SK-N-SH (cell line): ENCODE results near the gene FAF2. TPM values are rescaled to one million over a fixed set of nuclear protein-coding genes. Genes with fewer than 3 reads are reported as not detected.

Experiments
- CTCF ChIA-PET: fragments of 300-600, 350-600 bp; formaldehyde crosslinking; extraction: SDS; loops from one replicate; lab custom pipeline; 2021; lab: Yijun Ruan, JAX
- POLR2A ChIA-PET: fragments of 350-600 bp; sonication (Branson Sonifier 250); formaldehyde crosslinking; extraction: SDS; loops from one replicate; lab custom pipeline; 2020; ENCODE audit warnings: antibody characterized with exemption, inconsistent platforms; lab: Yijun Ruan, JAX
- DNase-seq: peaks from one replicate; pipeline ENCODE4 v3.0.0; 2012
- H2AFZ ChIP-seq: fragments of 200-600 bp; sonication (generic); 2 replicates; pipeline ENCODE4 v1.8.1; 2016; ENCODE audit warnings: antibody characterized with exemption, mild to moderate bottlenecking, low read depth
- H3F3A ChIP-seq: fragments of 200-600 bp; sonication (generic); replicated peaks from 2 replicates; pipeline ENCODE3; 2016; ENCODE audit warnings: antibody characterized with exemption, mild to moderate bottlenecking; ENCODE audit not compliant: insufficient read depth
- H3K27ac ChIP-seq, 2 experiments: fragments of 200-500 bp in 1 of 2; fragments of 200-600 bp in 1 of 2; sonication (Bioruptor generic) in 1 of 2; sonication (generic), shearing (Covaris generic) in 1 of 2; 2 replicates each; pipeline versions ENCODE4 v1.5.1 to v1.6.1; 2014 to 2016; ENCODE audit warnings: low read depth in 2 of 2, inconsistent platforms in 1 of 2, low read length in 1 of 2, mild to moderate bottlenecking in 1 of 2, mixed read lengths in 1 of 2
- H3K27me3 ChIP-seq: fragments of 200-600 bp; sonication (generic), shearing (Covaris generic); 2 replicates; pipeline ENCODE4 v1.6.1; 2016; ENCODE audit warnings: mixed run types; ENCODE audit not compliant: insufficient read depth
- H3K36me3 ChIP-seq, 2 experiments: fragments of 200-500 bp in 1 of 2; fragments of 200-600 bp in 1 of 2; sonication (Bioruptor generic) in 1 of 2; sonication (generic) in 1 of 2; replicated peaks in 1 of 2; 2 replicates each; pipeline versions ENCODE3 to v1.5.1; 2014 to 2016; ENCODE audit warnings: low read length in 1 of 2, mild to moderate bottlenecking in 1 of 2; ENCODE audit not compliant: insufficient read depth in 2 of 2, control insufficient read depth in 1 of 2
- H3K4me1 ChIP-seq, 2 experiments: fragments of 200-500 bp in 1 of 2; fragments of 200-600 bp in 1 of 2; sonication (Bioruptor generic) in 1 of 2; sonication (generic), shearing (Covaris generic) in 1 of 2; 2 replicates each; pipeline versions ENCODE4 v1.5.1 to v1.6.1; 2014 to 2016; ENCODE audit warnings: low read depth in 1 of 2, low read length in 1 of 2, mixed run types in 1 of 2; ENCODE audit not compliant: insufficient read depth in 2 of 2, control insufficient read depth in 1 of 2
- H3K4me2 ChIP-seq: fragments of 200-600 bp; sonication (generic), shearing (Covaris generic); 2 replicates; pipeline ENCODE4 v1.6.1; 2017; ENCODE audit warnings: mixed run types
- H3K4me3 ChIP-seq, 2 experiments: fragments of 200-500 bp in 1 of 2; fragments of 200-600 bp in 1 of 2; sonication (Bioruptor generic) in 1 of 2; sonication (generic), shearing (Covaris generic) in 1 of 2; 2 replicates each; pipeline versions ENCODE4 v1.5.1 to v1.8.1; 2014 to 2016; ENCODE audit warnings: low read depth in 2 of 2, inconsistent platforms in 1 of 2, low read length in 1 of 2, mild to moderate bottlenecking in 1 of 2, mixed read lengths in 1 of 2, moderate library complexity in 1 of 2
- H3K79me2 ChIP-seq: fragments of 200-600 bp; sonication (generic); 2 replicates; pipeline ENCODE4 v1.8.1; 2017; ENCODE audit warnings: mild to moderate bottlenecking; ENCODE audit not compliant: insufficient read depth
- H3K9ac ChIP-seq: fragments of 200-600 bp; sonication (generic); 2 replicates; pipeline ENCODE4 v1.6.1; 2017; ENCODE audit warnings: mixed run types
- H3K9me2 ChIP-seq: fragments of 200-600 bp; sonication (generic); 2 replicates; pipeline ENCODE4 v1.6.1; 2017; ENCODE audit warnings: mixed run types
- H3K9me3 ChIP-seq: fragments of 200-600 bp; sonication (generic); 2 replicates; pipeline ENCODE4 v1.6.1; 2017; ENCODE audit warnings: mixed run types, mild to moderate bottlenecking, moderate library complexity
- H4K20me1 ChIP-seq: fragments of 200-600 bp; sonication (generic); 2 replicates; pipeline ENCODE4 v1.6.1; 2017; ENCODE audit warnings: mild to moderate bottlenecking, mixed run types; ENCODE audit not compliant: insufficient read depth
- EZH2phosphoT487 ChIP-seq: fragments of 200-600 bp; sonication (generic); IDR thresholded peaks from 2 replicates; pipeline ENCODE4 v1.6.1; 2017; ENCODE audit warnings: low read depth, mixed run types, mild to moderate bottlenecking, antibody characterized with exemption, moderate library complexity, borderline replicate concordance
- FOSL2 ChIP-seq: IDR thresholded peaks from 2 replicates; pipeline ENCODE4 v1.4.0; 2012; ENCODE audit warnings: low read depth, mild to moderate bottlenecking, moderate library complexity, borderline replicate concordance
- FOXJ3 ChIP-seq: sonication (generic); formaldehyde crosslinking; IDR thresholded peaks from 2 replicates; pipeline ENCODE4 v1.5.1; 2020; ENCODE audit warnings: mild to moderate bottlenecking, missing genetic modification reagents
- FOXM1 ChIP-seq: IDR thresholded peaks from 2 replicates; pipeline ENCODE4 v1.4.0; 2012; ENCODE audit warnings: low read depth, mild to moderate bottlenecking
- PBX3 ChIP-seq: IDR thresholded peaks from 2 replicates; pipeline ENCODE4; 2012
- RCOR1 ChIP-seq: fragments of 150-350 bp; IDR thresholded peaks from 2 replicates; pipeline ENCODE4 v1.6.1; 2017; ENCODE audit warnings: antibody characterized with exemption, low read length
- REST ChIP-seq: IDR thresholded peaks from 2 replicates; pipeline ENCODE4 v1.6.1; 2012; ENCODE audit warnings: mild to moderate bottlenecking, low read depth, low read length, moderate library complexity
- RXRA ChIP-seq: IDR thresholded peaks from 2 replicates; pipeline ENCODE4 v1.4.0; 2012; ENCODE audit warnings: low read depth, mild to moderate bottlenecking, borderline replicate concordance
- SIN3A ChIP-seq: IDR thresholded peaks from 2 replicates; pipeline ENCODE4 v1.6.1; 2012; ENCODE audit warnings: low read depth, mild to moderate bottlenecking, low read length, moderate library complexity, borderline replicate concordance
- TCF12 ChIP-seq: IDR thresholded peaks from 2 replicates; pipeline ENCODE4 v1.4.0; 2012
- TEAD4 ChIP-seq: IDR thresholded peaks from 2 replicates; pipeline ENCODE4 v1.4.0; 2012; ENCODE audit warnings: mild to moderate bottlenecking, borderline replicate concordance; ENCODE audit not compliant: insufficient read depth
- YY1 ChIP-seq: IDR thresholded peaks from 2 replicates; pipeline ENCODE4 v1.4.0; 2012; ENCODE audit warnings: low read depth, mild to moderate bottlenecking
- ZBTB33 ChIP-seq: IDR thresholded peaks from 2 replicates; pipeline ENCODE4 v1.4.0; 2012; ENCODE audit warnings: low read depth, borderline replicate concordance
- WGBS: methylation state at CpG from one replicate; pipeline ENCODE4 v1.1.6; 2017; ENCODE audit warnings: low lambda C conversion rate; 5-methylcytosine and 5-hydroxymethylcytosine counted together
- polyA plus RNA-seq, 3 experiments: library from polyadenylated mRNA; depleted of rRNA; stranded (reverse); fragments of >200 nt; gene quantifications; 2 replicates each; pipeline ENCODE4 v1.2.3, GENCODE V29; 2012

Gene FAF2
- polyA plus RNA-seq, 1 of the 3 experiments (the other 2 are of a cell fraction), result 25.5 TPM

GRCh38 chr5:176444742-176445141, 3.4 kb upstream of the FAF2 start:
- Histone ChIP-seq H3K9me2 (no peaks in the 10 kb centered on the region), H3K4me3 (no peak overlapping the region), H3K4me1 (peaks cover 0 to 3% of the 10 kb centered on the region in 2 experiments; a peak in 2 of 4 replicates), H3K36me3 (peaks cover 0 to 1% of the 10 kb centered on the region in 2 experiments), H4K20me1 (peaks cover 2% of the 10 kb centered on the region; the same call in 1 of the 2 replicates), H3K9me3 (no peaks in the 10 kb centered on the region), H3K79me2 (peaks cover 15% of the 10 kb centered on the region), H2AFZ (no peak overlapping the region), H3K27ac (no peak overlapping the region), H3K4me2 (no peak overlapping the region), H3K27me3 (no peaks in the 10 kb centered on the region), H3F3A (peaks cover 12% of the 10 kb centered on the region), H3K9ac (no peak overlapping the region)
- POLR2A ChIA-PET, result no interaction called here
- TF ChIP-seq YY1 (no peak), FOSL2 (no peak), FOXJ3 (CRISPR knock-in tag) (no peak), PBX3 (no peak), FOXM1 (no peak), EZH2phosphoT487 (no peak)
- DNase-seq, result no peak
- WGBS, result 87% methylated on average over 5 of the region's 5 CpGs
- CTCF ChIA-PET, result interaction anchor here (0.7 to 0.9 kb wide), 2 partner anchors 21 to 29 kb away, joined by 3 read pairs; no protein-coding TSS in a partner anchor

DNA sequence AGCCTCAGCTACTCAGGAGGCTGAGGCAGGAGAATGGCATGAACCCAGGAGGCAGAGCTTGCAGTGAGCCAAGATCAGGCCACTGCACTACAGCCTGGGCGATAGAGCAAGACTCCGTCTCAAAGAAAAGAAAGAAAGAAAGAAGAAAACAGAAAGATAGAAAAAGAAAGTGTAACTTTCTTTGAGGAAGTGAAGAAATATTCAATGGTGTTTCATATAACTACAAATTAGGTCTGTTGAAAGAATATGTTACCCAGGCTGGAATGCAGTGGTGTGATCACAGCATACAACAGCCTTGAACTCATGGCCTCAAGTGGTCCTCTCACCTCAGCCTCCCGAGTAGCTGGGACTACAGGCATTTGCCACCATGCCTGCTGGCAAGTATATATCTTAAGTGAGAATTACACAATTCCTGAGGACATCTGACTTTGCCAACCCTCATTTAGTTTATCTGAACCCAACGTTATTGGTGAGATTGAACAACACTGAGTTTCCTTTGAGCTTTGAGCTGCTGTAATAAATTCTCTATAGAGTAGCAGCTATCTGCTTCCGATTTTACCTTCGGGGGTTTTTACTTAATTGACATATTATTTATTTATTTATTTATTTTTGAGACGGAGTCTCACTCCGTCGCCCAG, 2.0 kb upstream of the FAF2 start:
- DNase-seq, result no peak
- H3K79me2 ChIP-seq, result peaks cover 29% of the 10 kb centered on the region
- no peaks in the 10 kb centered on the region for H3K9me2 ChIP-seq
- H4K20me1 ChIP-seq, result peaks cover 6% of the 10 kb centered on the region; the same call in 1 of the 2 replicates
- H3K36me3 ChIP-seq, result peaks cover 0 to 9% of the 10 kb centered on the region in 2 experiments
- H3K4me2 ChIP-seq, result no peak overlapping the region
- H2AFZ ChIP-seq, result no peak overlapping the region
- no peak overlapping the region for H3K27ac ChIP-seq
- TF ChIP-seq RCOR1 (no peak), RXRA (no peak), TEAD4 (no peak), REST (no peak), ZBTB33 (no peak), TCF12 (no peak), FOXM1 (no peak), SIN3A (no peak)
- TF ChIP-seq, all 33 proteins: peak for 0
- Histone ChIP-seq H3K9ac (no peak overlapping the region), H3F3A (peaks cover 10% of the 10 kb centered on the region), H3K9me3 (no peaks in the 10 kb centered on the region), H3K4me3 (no peak overlapping the region), H3K27me3 (no peaks in the 10 kb centered on the region), H3K4me1 (peaks cover 0 to 3% of the 10 kb centered on the region in 2 experiments; a peak in 2 of 4 replicates)
- POLR2A ChIA-PET, result no interaction called here
- CTCF ChIA-PET, result interaction anchor here (0.5 to 4.3 kb wide), 5 partner anchors 8 to 157 kb away, joined by 3 to 47 read pairs (median 3); partner anchors contain the start of gene CLTB
- WGBS, result 94% methylated on average over 9 of the region's 9 CpGs
